CD4-positive, alpha-beta T cell treated with Interleukin-17A for 1 hour (primary cell): ENCODE results near the gene CLPSL2.

Source experiments
- DNase-seq: peaks from one replicate; pipeline ENCODE4 v3.0.0-alpha.2; 2020

Gene CLPSL2

DNA sequence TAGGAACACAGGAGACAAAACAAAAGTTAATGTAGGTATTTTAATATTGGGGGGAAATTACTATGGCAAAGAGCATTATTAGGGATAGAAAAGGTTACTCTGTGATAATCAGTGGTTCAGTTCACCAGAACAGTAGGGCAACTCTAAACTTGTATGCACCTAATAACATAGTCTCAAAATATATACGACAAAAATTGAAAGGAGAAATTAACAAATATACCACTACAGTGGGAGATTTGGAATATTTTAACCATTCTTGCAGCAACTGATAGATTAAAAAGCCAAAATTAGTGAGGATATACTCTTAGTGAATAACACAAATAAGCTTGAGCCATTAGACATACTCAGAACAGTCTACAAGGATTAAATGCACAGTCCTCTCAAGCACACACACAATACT, 28.5 kb upstream of the CLPSL2 start:
- no peak for DNase-seq

DNA sequence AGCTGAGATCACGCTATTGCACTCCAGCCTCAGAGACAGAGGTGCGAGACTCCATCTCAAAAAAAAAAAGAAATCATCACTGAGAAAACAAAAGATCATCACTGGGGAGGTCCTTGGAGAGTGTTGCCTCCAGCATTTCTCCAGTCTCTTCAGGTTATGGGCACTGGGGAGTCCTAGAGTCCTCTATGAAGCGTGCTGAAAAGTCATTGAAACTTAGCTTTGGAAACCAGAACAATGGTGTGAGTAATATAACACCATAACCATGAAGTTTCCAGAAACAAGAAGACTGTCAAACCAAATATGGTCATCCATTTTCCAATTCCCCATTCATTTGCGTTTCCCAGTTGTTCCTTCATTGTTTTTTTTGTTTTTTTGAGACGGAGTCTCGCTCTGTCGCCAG, 25.8 kb upstream of the CLPSL2 start:
- DNase-seq: no peak

DNA sequence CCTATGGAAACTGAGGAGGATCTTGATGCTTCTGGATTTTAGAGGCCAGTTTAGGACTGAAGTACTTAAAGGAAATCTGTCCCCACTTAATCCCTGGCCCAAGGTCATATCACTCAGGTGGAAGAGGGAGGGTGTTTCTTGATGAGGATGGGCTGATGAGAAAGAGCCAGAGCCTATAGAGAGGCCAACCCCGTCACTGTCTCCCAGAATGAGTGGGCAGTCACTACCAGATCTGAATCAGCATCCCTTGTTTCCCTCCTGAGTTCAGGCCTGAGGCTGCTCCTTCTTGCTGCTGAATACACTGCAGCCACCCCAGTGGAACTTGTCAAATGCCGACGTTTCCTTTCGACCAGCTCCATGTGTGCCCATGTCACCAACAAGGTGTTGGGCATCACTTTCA, 24.8 kb upstream of the CLPSL2 start:
- DNase-seq: no peak

DNA sequence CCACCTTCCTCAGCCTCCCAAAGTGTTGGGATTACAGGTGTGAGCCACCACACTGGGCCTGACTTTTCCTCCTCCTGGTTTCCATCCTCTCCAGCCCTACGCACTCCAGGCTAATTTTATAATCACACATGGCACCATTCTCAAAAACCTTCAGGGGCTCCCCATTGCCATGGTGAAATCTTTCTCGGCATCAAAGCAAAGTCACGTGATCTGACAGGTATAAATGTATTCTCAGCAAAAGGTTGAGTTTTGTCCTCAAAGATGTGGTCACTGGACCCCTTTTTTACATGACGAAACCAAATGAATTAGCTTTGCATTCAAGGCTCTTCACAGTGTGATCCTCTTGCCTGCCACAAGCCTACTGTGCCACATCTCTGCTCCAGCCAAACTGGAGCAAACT, 24.1 kb upstream of the CLPSL2 start:
- DNase-seq: no peak

DNA sequence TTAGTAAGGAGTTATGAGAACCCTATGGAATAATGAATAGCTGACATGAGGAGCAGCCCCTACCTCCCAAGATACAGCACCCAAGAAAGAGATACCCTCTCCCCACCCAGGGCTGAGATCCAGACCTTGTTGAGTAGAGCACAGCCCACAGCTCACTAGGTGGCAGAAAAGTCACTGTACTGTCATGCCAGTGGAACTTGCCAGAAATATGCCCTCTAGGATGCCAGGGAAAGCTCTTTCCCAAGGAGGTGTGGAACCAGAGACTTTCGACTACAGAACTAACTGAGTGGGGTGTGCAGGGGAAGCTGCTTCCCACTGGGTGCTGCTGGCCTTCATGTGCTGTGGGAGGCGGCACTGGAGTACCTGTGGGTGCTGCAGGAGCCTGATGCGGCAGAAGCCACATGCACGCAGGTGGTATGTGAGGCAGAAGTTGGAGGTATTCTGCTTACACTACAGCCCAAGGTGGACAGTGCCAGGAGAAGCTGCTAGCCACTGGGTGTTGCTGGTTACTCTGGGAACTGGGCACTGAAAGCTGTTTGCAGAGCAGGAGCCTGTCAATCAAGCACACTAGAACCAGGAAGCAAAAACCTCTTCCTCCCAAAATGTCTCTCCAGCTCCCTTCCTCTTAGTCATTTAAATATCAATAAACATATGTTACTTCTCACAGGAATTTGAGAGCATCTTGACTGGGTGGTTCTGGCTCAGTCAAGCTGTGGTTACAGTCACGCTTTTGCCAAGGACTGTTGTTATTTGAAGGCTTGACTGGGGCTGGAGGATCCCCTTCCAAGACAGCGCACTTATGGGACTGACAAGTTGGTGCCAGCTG, 21.7 kb upstream of the CLPSL2 start:
- DNase-seq: no peak

DNA sequence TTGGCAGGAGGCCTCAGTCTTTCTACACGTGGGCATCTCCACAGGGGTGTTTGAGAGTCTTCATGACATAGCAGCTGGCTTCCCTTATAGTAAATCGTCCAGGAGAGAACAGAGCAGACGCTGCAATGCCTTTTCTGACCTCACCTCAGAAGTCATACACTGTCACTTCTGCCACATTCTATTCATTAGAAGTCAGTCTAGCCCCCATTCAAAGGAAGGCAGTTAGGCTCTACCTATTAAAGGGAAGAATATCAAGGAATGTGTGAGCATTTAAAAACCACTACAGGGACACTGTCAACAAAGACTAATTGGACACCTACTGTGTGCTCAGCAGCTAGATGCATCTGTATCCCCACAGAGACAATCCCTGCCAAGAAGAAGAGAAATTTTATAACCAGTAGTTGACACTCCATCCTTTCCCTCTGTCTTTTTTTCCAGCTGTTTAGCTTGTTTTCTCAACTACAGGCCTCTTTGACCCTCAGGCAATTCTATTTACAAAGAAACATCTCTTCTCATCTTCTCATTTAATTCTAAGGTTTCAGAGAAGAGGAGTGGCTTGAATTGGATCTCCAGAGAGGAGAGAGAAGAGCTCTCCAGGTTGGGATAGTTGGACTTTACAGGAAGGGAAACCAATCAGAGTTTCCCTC, 21.0 kb upstream of the CLPSL2 start:
- DNase-seq: no peak

DNA sequence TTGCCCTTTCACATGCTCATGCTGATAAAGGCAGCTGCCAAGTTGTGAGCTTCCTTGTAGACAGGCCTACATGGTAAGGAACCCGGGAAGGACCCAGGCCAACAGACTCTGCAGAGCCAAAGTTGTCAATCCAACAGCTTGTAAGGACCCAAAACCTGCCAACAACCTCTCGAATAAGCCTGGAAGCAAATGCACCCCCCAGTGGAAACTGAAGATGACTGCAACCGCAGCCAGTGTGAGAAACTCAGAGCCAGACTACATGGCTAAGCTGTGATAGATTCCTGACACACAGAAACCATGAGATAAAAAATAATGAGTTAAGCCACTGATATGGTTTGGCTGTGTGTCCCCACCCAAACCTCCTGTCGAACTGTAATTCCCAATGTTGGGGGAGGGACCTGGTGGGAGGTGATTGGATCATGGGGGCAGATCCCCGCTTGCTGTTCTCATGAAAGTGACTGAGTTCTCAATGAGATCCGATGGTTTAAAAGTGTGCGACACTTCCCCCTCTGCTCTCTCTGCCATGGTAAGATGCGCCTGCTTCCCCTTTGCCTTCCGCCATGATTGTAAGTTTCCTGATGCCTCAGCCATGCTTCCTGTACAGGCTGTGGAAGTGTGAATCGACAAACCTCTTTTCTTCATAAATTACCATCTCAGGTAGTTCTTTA, 18.8 kb upstream of the CLPSL2 start:
- peak; percentile 10 for DNase-seq

DNA sequence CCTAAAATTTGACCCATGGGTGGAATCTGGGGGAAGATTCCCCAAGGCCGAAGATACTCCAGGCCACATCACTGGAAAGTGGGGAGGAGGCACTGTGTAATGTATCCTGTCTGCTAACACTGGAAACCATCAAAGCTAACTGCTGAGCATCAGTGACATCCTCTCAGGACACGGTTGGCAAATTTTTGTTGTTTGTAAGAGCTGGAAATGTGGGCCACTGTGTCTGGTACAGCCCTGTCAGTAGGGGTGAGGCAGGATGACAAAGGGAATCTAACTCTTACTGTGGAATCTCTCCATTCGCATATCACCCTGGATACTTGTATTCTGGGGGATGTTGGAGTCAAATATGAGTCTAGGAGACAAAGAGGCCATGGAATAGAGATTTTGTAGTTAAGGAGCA, 17.0 kb upstream of the CLPSL2 start:
- DNase-seq: no peak

DNA sequence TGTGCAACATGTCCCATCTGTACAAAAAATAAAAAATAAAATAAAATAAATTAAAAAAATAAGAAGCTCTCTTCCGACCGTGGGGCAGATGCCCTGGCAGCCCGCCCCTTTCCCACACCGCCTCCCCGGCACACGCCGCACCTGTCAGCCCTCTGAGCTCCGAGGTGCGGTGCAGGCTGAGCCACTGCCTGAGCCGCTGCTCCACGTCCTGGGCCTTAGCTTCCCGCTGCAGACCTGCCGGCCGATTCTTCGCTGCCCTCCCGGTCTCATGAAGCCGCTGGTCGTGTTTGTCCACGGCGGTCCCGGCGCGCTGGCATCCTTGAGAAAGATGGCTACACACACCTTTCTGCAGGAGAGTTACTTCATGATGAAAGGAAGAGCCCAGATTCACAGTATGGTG, 10.7 kb upstream of the CLPSL2 start:
- DNase-seq: no peak

DNA sequence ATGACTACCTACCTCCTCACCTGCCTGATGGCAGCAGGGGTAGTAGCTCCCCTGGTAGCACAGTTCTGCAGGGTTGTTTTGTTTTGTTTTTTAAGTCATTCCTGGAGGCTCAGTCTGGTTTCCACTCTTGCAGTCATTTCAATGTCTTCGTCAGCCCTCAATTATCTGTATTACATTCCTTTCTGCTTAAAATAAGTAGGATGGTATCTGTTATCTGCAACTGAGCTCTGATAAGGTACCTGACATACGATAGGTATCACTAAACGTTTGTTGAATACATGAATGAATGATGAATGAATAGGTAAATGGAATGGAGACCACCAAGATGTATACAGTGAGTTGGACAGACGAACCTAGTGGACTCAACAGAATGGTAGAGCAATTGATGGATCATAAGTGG, 7.2 kb upstream of the CLPSL2 start:
- no peak for DNase-seq

DNA sequence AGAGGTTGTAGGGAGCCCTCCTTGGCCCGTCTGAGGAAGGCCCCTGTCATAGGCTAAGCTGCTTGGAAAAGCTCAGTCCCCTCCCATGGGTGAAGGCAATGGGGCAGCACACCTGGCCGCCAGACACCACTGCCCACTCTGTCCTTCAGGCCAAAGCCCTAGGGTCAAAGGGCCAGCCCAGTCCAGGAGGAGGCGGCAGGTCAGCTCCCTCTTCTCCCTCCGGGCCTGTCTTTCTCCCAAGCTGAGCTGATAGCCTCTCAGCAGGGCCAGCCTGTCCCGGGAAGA, 5.1 kb upstream of the CLPSL2 start:
- no peak for DNase-seq

DNA sequence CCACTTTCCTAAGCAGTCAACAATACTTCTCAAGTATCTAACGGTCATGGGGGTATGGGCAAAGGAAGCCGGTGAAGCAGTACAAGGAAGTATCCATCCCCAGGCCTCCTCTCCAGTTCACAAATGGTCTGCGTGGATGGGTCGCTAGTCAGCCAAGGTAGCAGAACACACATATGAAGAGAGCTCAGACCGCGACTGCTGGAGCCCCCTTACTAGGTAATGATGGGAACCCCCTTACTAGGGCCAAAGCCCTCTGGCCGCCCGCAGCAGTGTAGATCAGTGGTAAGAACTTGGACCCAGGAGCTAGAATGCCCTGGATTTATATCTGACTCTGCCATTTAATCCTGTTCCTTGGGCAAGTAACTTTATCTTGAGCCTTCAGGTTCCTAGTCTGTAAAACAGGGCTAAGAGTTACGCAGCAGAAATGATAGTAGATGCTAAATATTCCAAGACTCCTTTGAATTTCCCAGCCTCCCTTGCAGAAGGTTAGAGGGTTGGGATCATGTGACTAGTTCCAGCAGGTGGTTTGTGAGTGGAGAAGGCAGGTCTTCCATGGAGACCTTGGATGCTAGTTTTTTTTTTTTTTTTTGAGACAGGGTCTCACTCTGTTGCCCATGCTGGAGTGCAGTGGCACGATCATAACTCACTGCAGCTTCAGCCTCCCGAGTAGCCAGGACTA, 2.1 kb upstream of the CLPSL2 start:
- no peak for DNase-seq

DNA sequence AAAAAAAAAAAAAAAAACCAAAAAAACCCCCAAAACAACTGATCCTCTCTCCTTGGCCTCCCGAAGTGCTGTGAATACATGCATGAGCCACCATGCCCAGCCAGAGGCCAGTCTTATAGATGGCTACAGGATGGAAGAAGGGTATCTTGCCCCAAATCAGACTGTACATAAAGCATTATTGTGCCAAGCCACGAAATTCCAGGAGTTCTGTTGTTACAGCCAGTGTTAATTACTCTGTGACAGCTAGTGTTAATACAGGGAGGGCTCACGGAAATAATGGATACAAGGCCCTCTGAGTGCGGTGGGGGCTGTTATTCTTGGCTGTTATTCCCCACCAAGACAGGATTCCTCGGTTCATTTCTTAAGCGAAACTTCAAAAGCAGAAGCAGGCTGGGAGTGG, 1.4 kb upstream of the CLPSL2 start:
- DNase-seq: no peak

DNA sequence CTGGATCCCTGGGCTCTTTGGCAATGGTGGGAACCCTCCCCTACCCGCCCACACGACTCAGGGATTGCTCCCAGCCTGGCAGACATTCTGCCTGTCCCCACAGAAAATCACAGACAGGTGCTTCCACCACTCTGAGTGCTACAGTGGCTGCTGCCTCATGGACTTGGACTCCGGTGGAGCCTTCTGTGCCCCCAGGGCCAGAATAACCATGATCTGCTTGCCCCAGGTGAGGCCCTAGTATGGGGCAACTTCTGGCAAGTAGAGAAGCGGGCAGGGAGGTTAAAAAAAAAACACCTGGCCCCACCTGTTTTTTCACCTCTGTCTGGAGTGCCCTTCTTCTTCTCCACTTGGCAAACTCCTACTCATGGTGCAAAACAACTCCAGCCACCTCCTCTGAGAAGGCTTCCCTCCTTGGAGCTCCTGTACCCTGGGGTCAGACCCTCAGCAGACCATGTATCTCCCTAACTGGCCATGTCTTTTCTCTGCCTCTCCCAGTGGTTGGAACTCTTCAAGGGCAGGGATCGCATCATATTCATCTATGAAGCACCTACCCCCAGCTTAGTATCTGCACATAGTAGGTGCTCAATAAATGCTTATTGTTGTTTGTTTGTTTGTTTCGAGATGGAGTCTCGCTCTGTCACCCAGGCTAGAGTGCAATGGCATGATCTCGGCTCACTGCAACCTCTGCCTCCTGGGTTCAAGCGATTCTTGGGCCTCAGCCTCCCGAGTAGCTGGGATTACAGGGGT, 1.1 kb downstream of the CLPSL2 start:
- DNase-seq: no peak

DNA sequence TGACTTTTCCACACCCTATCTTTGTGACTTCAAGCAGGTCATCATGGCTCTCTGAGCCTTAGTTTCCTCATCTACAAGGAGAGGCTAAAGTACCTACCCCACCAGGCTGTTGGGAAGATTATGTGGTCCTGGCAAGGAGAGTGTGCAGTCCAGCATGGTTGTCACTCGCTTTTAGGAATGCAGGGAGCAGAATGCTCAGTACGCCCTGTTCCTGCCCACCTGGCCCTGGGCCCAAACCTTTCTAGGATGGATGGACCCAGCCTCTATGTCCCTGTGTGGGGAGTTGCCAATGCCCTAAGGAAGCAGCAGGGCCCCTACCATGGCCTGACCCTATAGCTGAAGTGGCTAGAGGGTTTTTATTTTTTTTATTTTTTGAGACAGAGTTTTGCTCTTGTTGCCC, 2.0 kb downstream of the CLPSL2 start:
- DNase-seq: no peak

DNA sequence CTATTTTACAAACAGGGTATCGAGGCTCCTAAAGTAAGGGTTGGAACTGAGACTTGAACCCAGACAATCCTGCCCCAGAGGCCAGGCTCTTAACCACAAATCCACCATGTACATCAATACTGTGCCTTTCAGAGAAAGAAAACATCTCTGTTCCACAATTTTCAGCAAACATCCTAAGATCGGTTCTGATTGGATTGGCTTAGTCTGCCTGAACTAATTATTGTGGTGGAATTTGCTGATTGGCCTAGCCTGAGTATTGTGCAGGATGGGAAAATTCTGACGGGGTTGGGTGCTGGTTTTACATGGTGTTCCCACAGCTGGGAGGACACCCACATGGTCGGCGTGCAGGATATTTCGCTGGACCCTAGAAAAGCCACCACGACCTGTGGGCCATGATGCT, 4.3 kb downstream of the CLPSL2 start, which contains the start of gene CLPSL1:
CLPSL1 (plus strand) TSS at position 301 of the 400 bp plus-strand sequence; CDS start at position 393, 92 bp downstream.
- DNase-seq: no peak

DNA sequence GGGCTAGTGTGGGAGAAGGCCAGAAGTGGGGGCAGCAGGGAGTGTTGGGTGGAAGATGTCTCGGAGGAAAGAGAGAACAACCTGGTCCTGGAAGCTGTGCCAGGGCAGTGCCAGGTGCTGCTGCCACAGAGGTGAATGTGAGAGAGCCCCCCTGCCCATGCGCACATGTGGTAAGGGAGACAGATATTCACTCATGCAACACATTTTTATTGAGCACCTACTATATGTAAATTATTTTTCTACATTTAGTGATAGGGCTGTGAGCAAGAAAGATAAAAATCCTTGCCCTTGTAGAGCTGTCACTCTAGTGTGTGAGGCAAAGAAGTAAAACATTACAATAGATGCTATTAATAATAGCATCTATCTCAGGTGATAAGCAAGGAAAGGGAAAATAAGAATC, 4.9 kb downstream of the CLPSL2 start:
- no peak for DNase-seq

DNA sequence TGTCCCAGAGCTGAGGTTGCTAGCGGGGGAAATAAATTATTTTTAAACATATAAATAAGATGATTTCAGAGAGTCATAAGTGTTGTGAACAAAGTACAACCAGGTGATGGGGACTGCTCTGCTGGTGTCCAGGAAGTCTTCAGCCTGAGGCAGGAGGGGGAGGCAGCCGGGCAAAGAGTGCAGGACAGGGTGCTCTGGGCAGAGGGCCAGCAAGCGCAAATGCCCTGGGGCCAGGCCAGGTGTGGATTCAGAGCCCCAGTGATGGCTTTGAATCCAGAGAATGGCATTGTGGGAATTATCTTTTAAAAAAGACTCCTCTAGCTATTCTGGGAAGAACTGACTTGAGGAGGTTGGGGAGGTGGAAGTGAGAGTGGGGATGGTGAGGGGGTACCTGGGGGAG, 6.0 kb downstream of the CLPSL2 start:
- no peak for DNase-seq

DNA sequence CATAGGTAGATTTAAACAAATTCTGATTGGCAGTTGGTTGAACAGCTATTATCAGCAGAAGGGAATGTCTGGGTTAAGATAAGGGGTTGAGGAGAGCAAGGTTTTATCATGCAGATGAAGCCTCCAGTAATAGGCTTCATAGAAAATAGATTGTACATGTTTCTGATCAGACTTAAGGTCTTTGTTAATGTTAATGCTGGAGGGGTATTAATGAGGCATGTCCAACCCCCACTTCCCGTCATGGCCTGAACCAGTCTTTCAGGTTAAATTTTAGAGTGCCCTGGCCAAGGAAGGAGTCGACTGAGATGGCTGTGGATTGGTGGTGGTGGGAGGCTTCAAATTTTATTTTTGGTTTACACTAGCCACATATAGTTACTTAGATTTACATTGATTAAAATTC, 7.8 kb downstream of the CLPSL2 start:
- no peak for DNase-seq

DNA sequence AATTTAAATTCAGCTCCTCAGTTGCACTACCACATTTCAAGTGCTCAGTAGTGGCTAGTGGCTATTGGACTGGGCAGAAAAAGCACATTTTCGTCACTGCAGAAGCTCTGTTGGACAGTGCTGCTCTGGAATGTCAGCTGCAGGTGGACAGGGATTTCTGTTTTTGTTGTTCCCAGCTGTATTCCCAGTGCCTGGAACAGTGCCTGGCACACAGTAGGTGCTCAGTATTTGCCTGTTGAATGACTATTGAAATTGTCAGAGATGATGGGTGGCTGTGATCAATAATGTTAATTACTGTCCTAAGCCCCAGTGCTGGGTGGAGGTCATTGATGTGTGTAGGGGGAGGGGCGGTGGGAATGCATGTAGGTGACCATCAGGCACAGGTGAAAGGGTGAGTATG, 9.9 kb downstream of the CLPSL2 start:
- no peak for DNase-seq

DNA sequence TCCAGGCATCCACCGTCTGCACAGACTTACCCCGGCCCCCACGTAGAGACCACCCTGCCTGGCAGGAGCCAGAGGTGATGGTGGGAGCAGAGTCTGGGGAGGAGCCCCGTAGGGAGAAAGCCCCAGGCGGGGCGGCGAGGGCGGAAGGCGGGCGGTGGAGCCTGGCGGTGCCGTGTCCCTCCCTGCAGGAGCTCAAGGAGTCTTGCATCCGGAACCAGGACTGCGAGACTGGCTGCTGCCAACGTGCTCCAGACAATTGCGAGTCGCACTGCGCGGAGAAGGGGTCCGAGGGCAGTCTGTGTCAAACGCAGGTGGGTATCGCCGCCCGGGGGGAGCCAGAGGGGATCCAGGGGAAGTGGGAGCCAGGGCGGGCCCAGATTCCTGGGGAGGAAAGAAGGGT, 10.4 kb downstream of the CLPSL2 start:
- DNase-seq: no peak

DNA sequence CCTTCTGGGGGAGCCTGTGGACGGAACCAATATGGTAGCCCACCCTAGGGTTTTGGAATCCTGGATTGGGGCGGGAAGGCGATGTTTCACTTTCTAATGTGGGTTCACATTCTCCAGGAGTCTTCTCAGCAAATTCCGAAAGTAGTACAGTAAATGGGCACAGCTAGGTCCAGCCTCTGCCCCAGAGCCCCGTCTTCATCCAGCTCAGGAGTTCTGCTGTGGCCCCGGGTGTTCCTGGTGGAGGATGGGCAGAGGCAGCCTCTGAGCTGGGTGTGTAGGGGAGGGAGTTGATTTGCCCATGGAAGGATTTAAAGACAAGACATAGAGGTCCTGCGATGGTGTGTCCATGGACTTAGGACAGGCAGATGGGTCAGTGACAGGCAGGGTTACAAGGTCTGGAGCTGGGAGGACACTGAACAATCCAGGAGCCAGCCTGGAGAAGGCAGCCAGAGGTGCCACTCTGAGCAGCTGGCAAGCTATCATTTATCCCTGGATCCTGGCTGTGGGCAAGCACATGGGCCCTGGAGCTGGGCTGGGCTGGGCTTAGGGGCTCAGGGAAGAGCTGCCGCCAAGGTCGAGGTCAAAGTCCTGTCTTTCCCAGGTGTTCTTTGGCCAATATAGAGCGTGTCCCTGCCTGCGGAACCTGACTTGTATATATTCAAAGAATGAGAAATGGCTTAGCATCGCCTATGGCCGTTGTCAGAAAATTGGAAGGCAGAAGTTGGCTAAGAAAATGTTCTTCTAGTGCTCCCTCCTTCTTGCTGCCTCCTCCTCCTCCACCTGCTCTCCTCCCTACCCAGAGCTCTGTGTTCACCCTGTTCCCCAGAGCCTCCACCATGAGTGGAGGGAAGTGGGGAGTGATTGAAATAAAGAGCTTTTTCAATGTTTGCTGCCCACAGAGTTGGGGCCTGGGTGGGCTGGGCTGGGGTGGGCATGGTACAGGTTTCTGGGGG, 11.1 kb downstream of the CLPSL2 start:
- no peak for DNase-seq
